Left renal cortex interstitium (tissue), 4 donors: ENCODE measurements around the gene POPDC2. TPM values are rescaled to one million over a fixed set of nuclear protein-coding genes. Genes with fewer than 3 reads are reported as not detected.

Source experiments
- DNase-seq, 4 donors: peaks; one replicate each; pipeline ENCODE4 v3.0.0-alpha.2; 2013; ENCODE audit warnings: low read depth in 4 of 4, low spot score in 2 of 4, missing footprints in 1 of 4
- polyA plus RNA-seq, 4 donors: library from polyadenylated mRNA; unstranded; fragments of 120-200 nt; gene quantifications; one replicate each; pipeline ENCODE4 v1.2.1, GENCODE V29; 2013; ENCODE audit not compliant: insufficient read length in 4 of 4

Gene POPDC2
- polyA plus RNA-seq, 4 donors = 4.3 to 6.0 (median 4.7) TPM

- DNase-seq = no peak
These were observed 17.5 kb downstream of the POPDC2 start for GRCh38 chr3:119642746-119643473.

GRCh38 chr3:119641416-119641815 lies 19.0 kb downstream of the POPDC2 start:
- DNase-seq = no peak

GRCh38 chr3:119639494-119640350 lies 20.7 kb downstream of the POPDC2 start:
- no peak for DNase-seq

- no peak for DNase-seq
These were observed 22.5 kb downstream of the POPDC2 start for GRCh38 chr3:119637679-119638477.

GRCh38 chr3:119636891-119637611 lies 23.3 kb downstream of the POPDC2 start:
- DNase-seq = no peak

GRCh38 chr3:119636249-119636648 lies 24.1 kb downstream of the POPDC2 start:
- DNase-seq = no peak

- no peak for DNase-seq
These were observed 24.7 kb downstream of the POPDC2 start for GRCh38 chr3:119635719-119636118.

GRCh38 chr3:119632829-119633228 lies 27.6 kb downstream of the POPDC2 start:
- no peak for DNase-seq

GRCh38 chr3:119632216-119632615 lies 28.2 kb downstream of the POPDC2 start:
- no peak for DNase-seq

- no peak for DNase-seq
These were observed 28.9 kb downstream of the POPDC2 start for GRCh38 chr3:119631516-119631915.

- no peak for DNase-seq
These were observed 29.5 kb downstream of the POPDC2 start for GRCh38 chr3:119630880-119631329.

- no peak for DNase-seq
These were observed 30.1 kb downstream of the POPDC2 start for GRCh38 chr3:119630128-119630879.

GRCh38 chr3:119628816-119629445 lies 31.5 kb downstream of the POPDC2 start:
- DNase-seq = no peak

- DNase-seq = no peak
These were observed 32.0 kb downstream of the POPDC2 start for GRCh38 chr3:119628390-119628789.

GRCh38 chr3:119627461-119627860 lies 32.9 kb downstream of the POPDC2 start:
- no peak for DNase-seq

- DNase-seq = no peak
These were observed 34.2 kb downstream of the POPDC2 start for GRCh38 chr3:119626196-119626595.

- DNase-seq = no peak
These were observed 34.8 kb downstream of the POPDC2 start for GRCh38 chr3:119625451-119626153.

GRCh38 chr3:119624002-119624720 lies 36.2 kb downstream of the POPDC2 start:
- no peak for DNase-seq
